Right lobe of liver (tissue), 6 donors: Measurements from ENCODE around the gene PLXNA4. TPM values are rescaled to one million over a fixed set of nuclear protein-coding genes. Genes with fewer than 3 reads are reported as not detected.

Source experiments
- ATAC-seq, 4 donors: fragments of 200-7000 bp; cut with Tn5 transposase; one replicate each; pipeline ENCODE4 v1.9.1; 2020; ENCODE audit warnings: mild to moderate bottlenecking in 4 of 4, moderate library complexity in 4 of 4
- DNase-seq, 3 donors: peaks; one replicate each; pipeline ENCODE4 v3.0.0-alpha.2; 2020
- H3K27ac ChIP-seq, 3 donors: fragments of 200-600 bp; one replicate each; pipeline ENCODE4 v1.8.0; 2022
- H3K27me3 ChIP-seq, 2 donors: fragments of 200-600 bp; one replicate each; pipeline ENCODE4 v1.8.0; 2022
- H3K36me3 ChIP-seq, 4 donors: fragments of 200-600 bp; sonication (generic) in 1 of 4; one replicate each; pipeline versions ENCODE4 v1.5.1 to v1.8.0; 2017 to 2022; ENCODE audit warnings: control low read depth in 1 of 4
- H3K4me1 ChIP-seq, 4 donors: fragments of 200-600 bp; sonication (generic) in 1 of 4; one replicate each; pipeline versions ENCODE4 v1.5.1 to v1.8.0; 2017 to 2022; ENCODE audit warnings: control low read depth in 1 of 4
- H3K4me3 ChIP-seq, 3 donors: fragments of 200-600 bp; one replicate each; pipeline ENCODE4 v1.8.0; 2022
- H3K9me3 ChIP-seq, 4 donors: fragments of 200-600 bp; sonication (generic) in 1 of 4; one replicate each; pipeline versions ENCODE4 v1.5.1 to v1.8.0; 2017 to 2022; ENCODE audit warnings: control low read depth in 1 of 4
- CTCF ChIP-seq, 4 donors: fragments of 200-600 bp in 3 of 4; fragments of 450-650 bp in 1 of 4; IDR thresholded peaks; one replicate each; pipeline versions ENCODE4 v1.5.1 to v1.8.0; 2016 to 2022; ENCODE audit warnings: antibody characterized with exemption in 4 of 4, mild to moderate bottlenecking in 2 of 4
- POLR2A ChIP-seq: fragments of 450-650 bp; IDR thresholded peaks from one replicate; pipeline ENCODE4 v1.6.1; 2017; ENCODE audit warnings: antibody characterized with exemption, mild to moderate bottlenecking
- WGBS: methylation state at CpG from one replicate; pipeline ENCODE4 v1.1.6; 2018; ENCODE audit warnings: low coverage, low lambda C conversion rate; ENCODE audit not compliant: insufficient coverage; ENCODE audit errors: missing lambda C conversion rate; 5-methylcytosine and 5-hydroxymethylcytosine counted together
- intact Hi-C, 2 donors: fragments of 100-400 bp; cut with DNase I; formaldehyde crosslinking; loops; one replicate each; pipeline versions ENCODE4 v1.11.2 to v1.14.1; 2022
- total RNA-seq, 6 experiments: library from RNA; depleted of rRNA in 2 of 6; stranded (reverse); fragments of >200 nt in 2 of 6; fragmentation: NEBNext Ultra II Directional in 3 of 6; extraction: Animal tissue kit (Norgen Biotek cat#: 25700) in 3 of 6; gene quantifications; one replicate each; pipeline versions ENCODE4 v1.1.0 to v1.2.4, GENCODE V29; 2016 to 2023
- donor health status: DM: no; HTN: yes; CAD: no.
- donor health status: DM: no; HTN: no; CAD: no.
- donor health status: DM: no; HTN: no; CAD: no.
- donor health status: DM: no; HTN: yes; CAD: no.
- donor health status: DM: no; HTN: yes; CAD: no.

PLXNA4 gene
- total RNA-seq, 6 experiments from 2014 or later, result 0.17 to 0.90 (median 0.30) TPM

GRCh38 chr7:132091706-132092105 is 484.6 kb downstream of the PLXNA4 start:
- Histone ChIP-seq H3K4me3 (no peak overlapping the region), H3K4me1 (no peaks in the 10 kb centered on the region), H3K36me3 (no peaks in the 10 kb centered on the region), H3K9me3 (no peaks in the 10 kb centered on the region), H3K27me3 (no peaks in the 10 kb centered on the region), H3K27ac (no peak overlapping the region)
- DNase-seq (no peak), ATAC-seq (no peak)
- intact Hi-C loops, result no loop called here
- TF ChIP-seq POLR2A, result no peak
- TF ChIP-seq CTCF (IDR thresholded peaks at IDR 0.05), result no peak
- 50% methylated on average over 1 of the region's 1 CpG for whole genome bisulfite sequencing

DNA sequence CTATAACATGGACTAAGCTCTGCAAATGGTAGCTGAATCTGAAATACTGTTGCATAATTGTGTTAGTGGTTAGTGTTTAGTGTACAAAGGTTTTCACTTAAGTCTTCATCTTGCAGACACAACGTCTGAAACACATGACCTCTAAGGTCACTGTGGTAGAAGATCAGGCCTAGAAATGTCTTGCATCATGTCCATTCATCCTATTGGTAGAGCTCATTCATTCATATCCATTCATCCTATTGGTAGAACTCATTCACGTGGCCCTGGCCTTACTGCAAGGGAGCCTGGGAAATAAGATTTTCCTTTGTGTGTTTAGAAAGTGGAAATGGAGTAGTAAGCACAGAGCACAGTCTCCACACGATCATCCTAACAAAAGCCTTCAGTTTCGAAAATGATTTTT is 485.8 kb downstream of the PLXNA4 start:
- no peaks in the 10 kb centered on the region for H3K36me3 ChIP-seq
- DNase-seq, result no peak
- no peaks in the 10 kb centered on the region for H3K9me3 ChIP-seq
- no peak overlapping the region for H3K4me3 ChIP-seq
- intact Hi-C loops, result no loop called here
- WGBS, result 46% methylated on average over 4 of the region's 4 CpGs
- no peak for TF ChIP-seq POLR2A
- no peak for TF ChIP-seq CTCF (IDR thresholded peaks at IDR 0.05)
- H3K27ac ChIP-seq, result no peak overlapping the region
- H3K4me1 ChIP-seq, result no peaks in the 10 kb centered on the region
- ATAC-seq, result no peak
- H3K27me3 ChIP-seq, result no peaks in the 10 kb centered on the region

DNA sequence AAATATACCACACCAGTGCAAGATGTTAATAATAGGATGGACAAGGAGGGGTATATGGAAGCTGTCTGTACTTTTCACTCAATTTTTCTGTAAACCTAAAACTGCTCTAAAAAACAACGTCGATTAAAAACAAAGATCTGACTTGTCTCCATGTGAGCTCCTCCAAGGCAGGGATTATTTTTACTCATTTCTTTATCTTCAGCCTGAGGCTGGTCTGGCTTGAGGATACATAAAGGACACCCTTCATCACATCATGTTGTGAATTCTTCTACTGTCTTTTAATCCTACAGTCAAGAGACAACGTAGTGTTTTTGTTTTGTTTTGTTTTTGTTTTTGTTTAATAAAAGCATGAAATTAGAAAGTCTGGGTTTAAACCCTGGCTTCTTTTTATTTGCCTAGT is 486.9 kb downstream of the PLXNA4 start:
- no peak for ATAC-seq
- no peak overlapping the region for H3K4me3 ChIP-seq
- no peaks in the 10 kb centered on the region for H3K9me3 ChIP-seq
- no peak overlapping the region for H3K27ac ChIP-seq
- no peaks in the 10 kb centered on the region for H3K36me3 ChIP-seq
- intact Hi-C loops, result no loop called here
- 71% methylated on average over 3 of the region's 3 CpGs for WGBS
- H3K27me3 ChIP-seq, result no peaks in the 10 kb centered on the region
- DNase-seq, result no peak
- no peaks in the 10 kb centered on the region for H3K4me1 ChIP-seq
- TF ChIP-seq POLR2A, result no peak
- no peak for TF ChIP-seq CTCF (IDR thresholded peaks at IDR 0.05)

DNA sequence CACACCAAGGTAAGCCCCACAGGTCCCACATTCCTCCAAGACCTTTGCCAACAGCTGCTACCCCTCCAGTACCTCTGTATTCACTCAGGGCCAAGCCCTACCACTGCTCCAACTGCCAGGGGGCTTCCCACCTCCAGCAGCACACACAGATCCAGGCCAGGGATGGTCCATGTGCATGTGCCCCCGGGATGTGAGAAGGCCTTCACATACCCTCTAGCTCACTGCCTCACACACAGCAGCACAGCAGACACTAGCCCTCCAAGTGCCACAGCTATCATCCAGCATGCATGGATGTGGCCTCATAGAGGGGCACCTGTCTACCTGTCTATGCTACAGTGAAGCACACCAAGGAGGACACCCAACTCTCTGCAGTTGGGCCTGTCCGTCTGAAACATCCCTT is 488.8 kb downstream of the PLXNA4 start:
- intact Hi-C loops, result no loop called here
- no peak overlapping the region for H3K4me3 ChIP-seq
- WGBS, result 42% methylated on average over 2 of the region's 2 CpGs

More for the DNA sequence above, 488.8 kb downstream of the PLXNA4 start:
- Histone ChIP-seq H3K27me3 (no peaks in the 10 kb centered on the region), H3K27ac (no peak overlapping the region), H3K36me3 (no peaks in the 10 kb centered on the region), H3K4me1 (no peaks in the 10 kb centered on the region), H3K9me3 (no peaks in the 10 kb centered on the region)
- TF ChIP-seq CTCF (IDR thresholded peaks at IDR 0.05) (no peak), POLR2A (no peak)
- no peak for ATAC-seq
- DNase-seq, result no peak
